GM19468 (cell line): ENCODE data around the gene ADAMTS6.
"Not testable (repeated sequence)": the region's sequence is repeated elsewhere in the genome, so short reads cannot be mapped to it uniquely, and the experiment has no call there.

Source experiments
- ATAC-seq: cut with Tn5 transposase; IDR thresholded peaks from one replicate; pipeline ENCODE4 v1.9.1; 2021; ENCODE audit warnings: mild to moderate bottlenecking, moderate library complexity, moderate number of reproducible peaks; ENCODE audit not compliant: unreplicated experiment; ENCODE audit errors: extremely low read depth

Gene ADAMTS6

DNA sequence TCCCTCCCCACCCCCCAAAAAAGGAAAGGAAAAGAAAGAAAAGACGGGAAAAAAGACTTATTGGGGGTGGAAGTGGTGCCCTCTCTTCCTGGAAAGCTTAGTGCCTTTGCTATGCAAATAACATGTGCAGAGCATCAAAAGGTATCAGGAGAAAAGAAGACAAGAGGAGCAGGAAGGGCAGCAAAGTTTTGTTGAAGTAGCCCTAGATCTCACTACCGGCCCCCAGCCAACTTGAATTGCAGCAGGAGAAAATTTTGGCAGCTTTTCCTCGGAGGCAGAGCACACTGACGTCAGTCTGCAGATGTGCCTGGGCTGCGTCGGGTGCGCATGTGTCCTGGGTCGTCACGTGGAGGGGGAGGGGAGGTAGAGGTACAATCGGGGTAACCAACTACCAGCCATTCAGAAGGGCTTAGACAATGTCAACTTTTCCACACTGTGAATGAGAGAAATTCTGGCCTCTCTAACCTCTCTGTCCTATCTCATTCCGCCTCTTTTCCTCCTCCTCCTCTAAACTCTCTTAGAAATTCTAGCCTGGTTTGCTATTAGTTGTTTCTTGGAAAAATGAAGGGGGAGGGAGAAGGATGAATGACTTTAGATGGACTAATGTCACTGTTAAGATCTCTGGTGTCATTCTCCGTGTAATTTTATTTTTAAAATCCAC lies at the start of gene ADAMTS6:
Gene ADAMTS6 (minus strand): TSS at position 286 of the 661 bp plus-strand sequence. CDS start 8,247 bp downstream, outside the sequence.
- ATAC-seq, result peak; percentile 18

- ATAC-seq, result no peak
Observed at GRCh38 chr5:65530904-65531303, 49.2 kb upstream of the ADAMTS6 start.

- ATAC-seq, result no peak
Observed at GRCh38 chr5:65525726-65526125, 44.0 kb upstream of the ADAMTS6 start.

DNA sequence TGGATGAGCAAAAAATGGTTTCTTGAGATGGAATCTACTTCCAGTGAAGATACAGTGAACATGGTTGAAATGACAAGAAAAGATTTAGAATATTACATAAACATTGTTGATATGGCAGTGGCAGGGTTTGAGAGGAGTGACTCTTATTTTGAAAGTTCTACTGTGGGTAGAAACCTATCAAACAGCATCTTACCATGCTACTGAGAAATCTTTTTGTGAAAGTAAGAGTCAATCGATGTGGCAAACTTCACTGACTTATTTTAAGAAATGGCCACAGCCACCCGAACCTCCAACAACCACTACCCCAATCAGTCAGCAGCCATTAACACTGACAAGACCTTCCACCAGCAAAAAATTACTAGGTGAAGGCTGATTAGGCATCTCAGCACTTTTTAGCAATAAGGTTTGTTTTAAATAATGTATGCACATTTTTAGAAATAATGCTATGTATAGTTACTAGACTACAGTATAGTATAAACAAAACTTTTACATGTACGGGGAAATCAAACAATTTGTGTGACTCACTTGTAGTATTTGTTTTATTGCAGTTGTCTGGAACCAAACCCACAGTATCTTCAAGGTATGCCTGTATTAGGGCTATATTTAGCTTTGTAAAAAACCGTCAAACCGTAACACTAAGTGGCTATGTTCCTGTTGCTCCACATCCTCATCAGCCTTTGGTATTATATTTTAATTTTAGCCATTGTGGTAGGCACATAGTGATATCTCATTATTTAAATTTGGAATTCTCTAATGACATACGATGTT lies 30.6 kb upstream of the ADAMTS6 start:
- ATAC-seq, result no peak

- no peak for ATAC-seq
Observed at GRCh38 chr5:65508978-65509377, 27.3 kb upstream of the ADAMTS6 start.

DNA sequence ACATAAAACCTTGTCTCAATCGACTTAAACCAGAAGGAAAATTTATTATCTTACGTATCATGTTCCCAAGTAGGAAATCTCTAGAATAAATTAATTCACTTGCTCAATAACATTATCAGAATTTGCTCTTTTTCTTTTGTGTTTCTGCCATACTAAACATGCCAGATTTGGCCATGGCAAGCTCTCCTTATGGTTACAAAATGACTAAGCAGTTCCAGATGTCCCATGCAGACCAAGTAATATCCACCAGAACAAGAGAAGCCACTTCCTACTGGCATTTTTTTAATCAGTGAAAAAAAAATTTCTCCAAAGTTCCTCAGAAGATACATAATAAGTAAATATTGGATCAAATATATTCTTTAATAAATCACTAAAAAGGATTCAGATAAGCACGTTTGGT lies 25.2 kb upstream of the ADAMTS6 start:
- ATAC-seq, result no peak

DNA sequence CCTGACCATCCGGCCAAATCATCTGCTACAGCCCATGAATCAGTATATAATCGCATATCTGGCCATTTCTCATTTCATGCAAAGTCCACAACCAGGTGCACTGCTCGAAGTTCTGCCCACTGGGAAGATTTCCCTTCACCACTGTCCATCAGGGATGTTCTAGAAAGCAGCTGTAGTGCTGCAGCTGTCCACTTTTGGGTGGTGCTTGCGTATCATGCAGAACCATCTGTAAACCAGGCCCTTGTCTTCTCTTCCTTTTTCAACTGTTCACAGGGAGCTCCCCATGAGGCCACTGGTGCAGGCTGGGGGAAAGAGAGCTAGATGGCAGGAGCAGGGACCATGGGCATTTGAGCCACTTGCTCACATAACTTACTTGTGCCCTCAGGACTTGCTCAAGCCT lies 7.4 kb upstream of the ADAMTS6 start:
- no peak for ATAC-seq

DNA sequence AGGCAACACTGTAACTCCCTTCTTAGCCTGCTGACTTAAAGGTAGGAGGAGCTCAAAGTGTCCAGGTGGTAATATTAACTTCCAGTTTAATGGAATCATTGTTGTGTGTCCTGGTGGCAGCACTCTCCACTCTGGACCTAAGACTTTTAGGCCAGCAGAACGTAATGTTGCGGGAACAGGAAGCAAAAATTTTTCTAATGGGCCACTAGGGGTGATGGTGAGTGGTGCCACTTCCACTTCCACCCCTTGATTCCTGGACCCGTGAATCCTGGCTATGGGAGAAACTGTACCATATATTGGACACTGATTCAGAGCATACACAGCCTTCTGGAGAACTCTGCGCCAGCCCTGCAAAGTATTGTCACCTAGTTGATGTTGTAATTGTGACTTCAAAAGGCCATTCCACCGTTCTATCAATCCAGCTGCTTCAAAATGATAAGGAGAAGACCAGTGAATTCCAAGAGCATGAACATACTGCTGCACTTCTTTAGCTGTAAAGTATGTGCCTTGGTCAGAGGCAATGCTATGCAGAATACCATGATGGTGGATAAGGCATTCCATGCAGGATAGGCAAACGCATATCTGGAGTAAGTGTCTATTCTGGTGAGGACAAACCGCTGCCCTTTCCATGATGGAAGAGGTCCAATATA lies 6.4 kb upstream of the ADAMTS6 start:
- ATAC-seq, result not testable (repeated sequence)

GRCh38 chr5:65486803-65487202 lies 5.1 kb upstream of the ADAMTS6 start:
- not testable (repeated sequence) for ATAC-seq

GRCh38 chr5:65485405-65485804 lies 3.7 kb upstream of the ADAMTS6 start:
- no peak for ATAC-seq

GRCh38 chr5:65483546-65484346 lies 2.0 kb upstream of the ADAMTS6 start:
- no peak for ATAC-seq

- no peak for ATAC-seq
Observed at GRCh38 chr5:65482736-65483545, 1.2 kb upstream of the ADAMTS6 start.

DNA sequence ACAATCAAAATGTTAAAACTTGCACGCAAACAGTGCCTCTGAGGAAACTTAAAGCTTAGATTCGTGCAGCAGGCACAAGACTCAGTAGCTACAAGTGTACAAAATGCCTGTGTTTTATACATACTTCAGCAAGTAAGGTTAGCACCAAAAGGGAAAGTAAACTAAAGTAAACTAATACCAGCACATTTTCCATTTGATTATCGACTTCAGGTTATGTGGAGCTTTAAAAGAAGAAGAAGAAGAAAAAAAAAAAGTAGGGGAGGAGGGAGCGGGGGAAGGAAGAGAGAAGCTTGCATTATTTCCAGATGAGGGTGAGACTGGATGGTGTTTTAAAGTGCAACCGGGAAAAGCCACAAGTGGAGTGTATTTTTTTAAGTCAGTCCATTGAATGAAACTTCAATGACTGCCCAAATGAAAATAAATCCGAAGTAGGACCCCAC lies 596 bp upstream of the ADAMTS6 start:
- ATAC-seq, result peak; percentile 4

DNA sequence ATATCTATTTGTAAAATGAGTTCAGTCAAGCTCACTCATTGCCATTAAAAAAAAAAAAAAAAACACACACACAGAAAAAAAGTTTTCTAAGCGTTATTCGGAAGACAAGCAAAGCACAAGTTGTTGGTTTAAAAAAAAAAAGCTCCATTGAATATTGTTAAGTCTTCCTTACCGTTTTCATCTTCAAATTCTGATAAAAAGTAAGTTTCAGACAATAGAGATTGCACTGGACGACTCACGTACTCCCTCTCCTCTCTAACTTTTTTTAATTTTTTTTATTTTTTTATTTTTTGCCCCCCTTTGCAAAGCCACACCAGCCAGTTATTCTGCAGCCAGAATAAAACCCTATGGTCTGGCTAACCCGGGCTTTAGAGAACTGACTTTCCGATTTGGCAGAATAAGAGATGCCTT lies 544 bp downstream of the ADAMTS6 start:
- no peak for ATAC-seq

DNA sequence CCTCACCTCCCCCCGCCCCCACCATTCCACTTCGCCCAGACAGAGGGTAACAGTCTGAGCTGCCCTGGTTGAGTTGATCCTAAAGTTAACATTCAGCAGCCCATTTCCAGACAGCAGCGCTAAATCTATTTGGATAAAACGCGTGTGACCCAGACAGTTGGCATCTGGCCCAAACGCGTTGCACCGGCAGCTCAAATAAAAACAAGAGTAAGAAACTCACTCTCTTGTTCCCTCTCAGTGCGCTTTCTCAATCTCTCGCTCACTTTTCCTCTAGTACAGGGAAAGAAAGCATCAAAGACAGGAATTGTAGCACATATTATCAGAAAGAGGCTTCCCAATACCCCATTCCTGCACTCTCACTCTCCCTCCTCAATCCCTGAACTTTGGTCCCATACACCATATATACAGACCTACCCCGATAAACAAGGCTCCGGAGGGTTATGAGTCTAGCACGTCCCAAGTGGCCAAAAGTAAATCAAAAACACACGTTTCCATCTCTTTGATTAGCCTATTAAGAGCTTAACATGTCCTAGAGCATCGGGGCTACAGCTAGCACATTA lies 1.3 kb downstream of the ADAMTS6 start:
- ATAC-seq, result no peak

DNA sequence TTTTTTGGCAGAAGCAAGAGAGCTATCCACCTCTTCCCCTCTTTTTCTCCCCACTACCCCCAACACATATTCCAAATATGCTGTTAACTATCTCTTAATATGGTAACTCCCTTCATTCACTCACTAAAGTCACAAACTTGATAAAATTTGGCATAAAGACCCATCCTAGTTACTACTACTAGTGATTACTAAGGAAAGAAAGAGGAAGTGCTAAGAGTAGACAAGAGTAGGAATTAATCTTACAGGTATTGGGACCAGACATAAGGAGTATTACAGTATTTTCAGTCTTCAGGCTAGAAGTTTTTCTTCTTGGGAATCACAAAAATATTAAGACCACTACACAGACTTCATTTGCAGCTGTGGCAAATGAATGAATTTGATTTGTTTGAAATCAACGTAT lies 2.2 kb downstream of the ADAMTS6 start:
- ATAC-seq, result no peak

- no peak for ATAC-seq
Observed at GRCh38 chr5:65478336-65478735, 3.4 kb downstream of the ADAMTS6 start.

- no peak for ATAC-seq
Observed at GRCh38 chr5:65475895-65476294, 5.8 kb downstream of the ADAMTS6 start.

- no peak for ATAC-seq
Observed at GRCh38 chr5:65475336-65475735, 6.4 kb downstream of the ADAMTS6 start.
